ENCODE measurements around the gene GAMT. TPM values are rescaled to one million over a fixed set of nuclear protein-coding genes. Genes with fewer than 3 reads are reported as not detected.

GAMT gene
- total RNA-seq, 4 donors from 2014 or later: 33.8 to 72.0 (median 46.0) TPM

- no peak for DNase-seq (ENCODE audit: low spot score in 2 of 2)
- H3K4me3 ChIP-seq (ENCODE audit: low read depth, poor library complexity, severe bottlenecking): no peak overlapping the region
- intact Hi-C loops (cut with DNase I; ENCODE audit: low total_unique reads): no loop called here
- 78 to 84% methylated on average over 10 of the region's 10 CpGs for WGBS, 2 donors
- TF ChIP-seq CTCF (IDR thresholded peaks at IDR 0.05) (no peak), POLR2A (IDR thresholded peaks at IDR 0.05) (no peak)
Observed at GRCh38 chr19:1363599-1363998, 37.7 kb downstream of the GAMT start.

- TF ChIP-seq POLR2A (IDR thresholded peaks at IDR 0.05) (no peak), CTCF (IDR thresholded peaks at IDR 0.05) (no peak)
- DNase-seq (ENCODE audit: low spot score in 2 of 2): no peak
- no peak overlapping the region for H3K4me3 ChIP-seq (ENCODE audit: low read depth, poor library complexity, severe bottlenecking)
- WGBS, 2 donors: 89 to 93% methylated on average over 42 of the region's 42 CpGs
- intact Hi-C loops (cut with DNase I; ENCODE audit: low total_unique reads): no loop called here
Observed at GRCh38 chr19:1362387-1363257, 38.7 kb downstream of the GAMT start.

GRCh38 chr19:1361601-1362386, 39.5 kb downstream of the GAMT start:
- TF ChIP-seq POLR2A (IDR thresholded peaks at IDR 0.05): no peak
- TF ChIP-seq CTCF (IDR thresholded peaks at IDR 0.05): no peak
- DNase-seq (ENCODE audit: low spot score in 2 of 2): no peak
- intact Hi-C loops (cut with DNase I; ENCODE audit: low total_unique reads): no loop called here
- 66 to 72% methylated on average over 30 of the region's 30 CpGs for WGBS, 2 donors
- no peak overlapping the region for H3K4me3 ChIP-seq (ENCODE audit: low read depth, poor library complexity, severe bottlenecking)

GRCh38 chr19:1360818-1361461, 40.4 kb downstream of the GAMT start:
- intact Hi-C loops (cut with DNase I; ENCODE audit: low total_unique reads): no loop called here
- TF ChIP-seq CTCF (IDR thresholded peaks at IDR 0.05): no peak
- TF ChIP-seq POLR2A (IDR thresholded peaks at IDR 0.05): no peak
- DNase-seq (ENCODE audit: low spot score in 2 of 2): peak in 1 of 2 donors; percentile 47
- WGBS, 2 donors: 19 to 27% methylated on average over 20 to 31 of the region's 31 CpGs
- no peak overlapping the region for H3K4me3 ChIP-seq (ENCODE audit: low read depth, poor library complexity, severe bottlenecking)

DNA sequence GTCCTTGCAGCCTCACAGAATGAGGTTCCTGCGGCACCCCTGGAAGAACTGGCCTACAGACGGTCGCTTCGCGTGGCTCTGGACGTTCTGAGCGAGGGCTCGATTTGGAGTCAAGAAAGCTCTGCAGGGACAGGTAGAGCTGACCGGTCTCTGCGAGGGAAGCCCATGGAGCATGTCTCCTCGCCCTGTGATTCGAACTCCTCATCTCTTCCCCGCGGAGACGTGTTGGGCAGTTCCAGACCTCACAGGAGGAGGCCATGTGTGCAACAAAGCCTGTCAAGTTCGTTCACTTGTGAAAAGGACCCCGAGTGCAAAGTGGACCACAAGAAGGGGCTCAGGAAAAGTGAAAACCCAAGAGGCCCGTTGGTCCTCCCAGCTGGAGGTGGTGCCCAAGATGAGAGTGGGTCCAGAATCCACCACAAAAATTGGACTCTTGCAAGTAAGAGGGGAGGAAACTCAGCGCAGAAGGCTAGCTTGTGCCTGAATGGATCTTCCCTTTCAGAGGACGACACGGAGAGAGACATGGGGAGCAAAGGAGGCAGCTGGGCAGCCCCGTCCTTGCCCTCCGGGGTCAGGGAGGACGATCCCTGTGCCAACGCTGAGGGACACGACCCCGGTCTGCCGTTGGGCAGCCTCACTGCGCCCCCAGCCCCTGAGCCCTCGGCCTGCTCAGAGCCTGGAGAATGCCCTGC, 41.1 kb downstream of the GAMT start:
- WGBS, 2 donors: 68 to 80% methylated on average over 29 to 30 of the region's 30 CpGs
- intact Hi-C loops (cut with DNase I; ENCODE audit: low total_unique reads): no loop called here
- TF ChIP-seq POLR2A (IDR thresholded peaks at IDR 0.05): no peak
- no peak for TF ChIP-seq CTCF (IDR thresholded peaks at IDR 0.05)
- no peak overlapping the region for H3K4me3 ChIP-seq (ENCODE audit: low read depth, poor library complexity, severe bottlenecking)
- no peak for DNase-seq (ENCODE audit: low spot score in 2 of 2)
